GM10266 (cell line): ENCODE results near the gene RLF.

ENCODE experiments used
- DNase-seq: peaks from one replicate; pipeline ENCODE4 v3.0.0; 2012; ENCODE audit errors: extremely low spot score
- TF ChIP-seq, protein P1 (sequence below): IDR thresholded peaks from 2 replicates; pipeline ENCODE4 v1.5.1; 2012; ENCODE audit warnings: mild to moderate bottlenecking, low read depth; ENCODE audit not compliant: control insufficient read depth, insufficient read depth; ENCODE audit errors: missing control alignments

The RLF gene

DNA sequence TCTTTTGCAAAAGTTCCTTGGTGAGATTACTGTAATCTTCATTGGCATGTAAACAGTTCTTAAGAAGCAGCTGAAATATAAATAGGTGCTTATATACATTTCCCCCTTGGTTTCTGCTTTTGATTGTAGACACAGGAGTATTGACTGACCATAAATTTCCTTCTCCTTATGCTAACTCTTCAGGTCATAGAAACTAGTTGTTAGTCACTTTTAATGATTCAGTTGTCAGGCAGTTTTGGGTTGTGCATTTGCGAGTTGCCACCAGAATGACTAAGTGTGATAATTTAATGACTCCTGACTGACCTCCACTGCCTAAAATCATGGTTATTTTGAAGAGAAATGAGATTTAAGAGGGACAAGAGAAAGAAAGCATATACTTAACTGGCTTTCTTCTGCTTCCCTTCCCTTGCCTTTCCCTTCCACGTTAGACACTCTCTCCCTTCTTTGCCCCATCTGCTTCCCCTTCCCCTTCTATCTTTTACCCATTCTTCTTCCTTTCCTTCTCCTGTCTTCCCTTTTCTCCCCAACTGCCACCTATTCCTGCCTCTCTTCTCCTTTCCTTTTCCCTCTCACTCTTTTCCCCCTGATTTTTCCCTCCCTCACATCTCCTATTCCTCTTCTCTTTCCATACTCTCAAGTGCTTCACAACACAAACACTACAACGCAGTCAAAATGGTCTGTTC lies 109.1 kb downstream of the RLF start:
- DNase-seq = no peak
- TF ChIP-seq, protein P1, sequence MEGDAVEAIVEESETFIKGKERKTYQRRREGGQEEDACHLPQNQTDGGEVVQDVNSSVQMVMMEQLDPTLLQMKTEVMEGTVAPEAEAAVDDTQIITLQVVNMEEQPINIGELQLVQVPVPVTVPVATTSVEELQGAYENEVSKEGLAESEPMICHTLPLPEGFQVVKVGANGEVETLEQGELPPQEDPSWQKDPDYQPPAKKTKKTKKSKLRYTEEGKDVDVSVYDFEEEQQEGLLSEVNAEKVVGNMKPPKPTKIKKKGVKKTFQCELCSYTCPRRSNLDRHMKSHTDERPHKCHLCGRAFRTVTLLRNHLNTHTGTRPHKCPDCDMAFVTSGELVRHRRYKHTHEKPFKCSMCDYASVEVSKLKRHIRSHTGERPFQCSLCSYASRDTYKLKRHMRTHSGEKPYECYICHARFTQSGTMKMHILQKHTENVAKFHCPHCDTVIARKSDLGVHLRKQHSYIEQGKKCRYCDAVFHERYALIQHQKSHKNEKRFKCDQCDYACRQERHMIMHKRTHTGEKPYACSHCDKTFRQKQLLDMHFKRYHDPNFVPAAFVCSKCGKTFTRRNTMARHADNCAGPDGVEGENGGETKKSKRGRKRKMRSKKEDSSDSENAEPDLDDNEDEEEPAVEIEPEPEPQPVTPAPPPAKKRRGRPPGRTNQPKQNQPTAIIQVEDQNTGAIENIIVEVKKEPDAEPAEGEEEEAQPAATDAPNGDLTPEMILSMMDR = no peak

DNA sequence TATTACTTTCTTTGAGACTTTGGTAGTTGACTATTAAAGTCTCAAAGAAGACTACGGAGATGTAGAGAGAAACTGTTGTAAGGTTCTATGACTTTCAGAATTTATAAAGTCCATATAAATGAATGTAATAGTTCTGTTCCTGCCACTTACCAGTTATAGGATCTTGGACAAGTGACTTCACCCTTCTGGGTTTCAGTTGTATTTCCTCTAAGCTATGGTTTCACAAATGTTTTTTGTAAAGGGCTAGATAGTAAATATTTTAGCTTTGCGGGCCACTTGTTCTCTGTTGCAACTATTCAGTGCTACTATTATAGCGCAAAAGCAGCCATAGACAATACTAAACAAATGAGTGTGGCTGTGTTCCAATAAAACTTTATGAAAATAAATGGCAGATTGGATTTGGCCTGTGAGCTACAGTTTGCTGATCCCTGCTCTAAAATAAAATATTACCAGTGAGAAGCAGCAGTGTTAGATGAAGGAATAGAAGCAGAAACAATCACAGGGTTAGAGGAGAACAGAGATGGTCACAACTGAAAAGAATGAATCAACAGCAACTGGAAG lies 111.5 kb downstream of the RLF start:
- no peak for DNase-seq

DNA sequence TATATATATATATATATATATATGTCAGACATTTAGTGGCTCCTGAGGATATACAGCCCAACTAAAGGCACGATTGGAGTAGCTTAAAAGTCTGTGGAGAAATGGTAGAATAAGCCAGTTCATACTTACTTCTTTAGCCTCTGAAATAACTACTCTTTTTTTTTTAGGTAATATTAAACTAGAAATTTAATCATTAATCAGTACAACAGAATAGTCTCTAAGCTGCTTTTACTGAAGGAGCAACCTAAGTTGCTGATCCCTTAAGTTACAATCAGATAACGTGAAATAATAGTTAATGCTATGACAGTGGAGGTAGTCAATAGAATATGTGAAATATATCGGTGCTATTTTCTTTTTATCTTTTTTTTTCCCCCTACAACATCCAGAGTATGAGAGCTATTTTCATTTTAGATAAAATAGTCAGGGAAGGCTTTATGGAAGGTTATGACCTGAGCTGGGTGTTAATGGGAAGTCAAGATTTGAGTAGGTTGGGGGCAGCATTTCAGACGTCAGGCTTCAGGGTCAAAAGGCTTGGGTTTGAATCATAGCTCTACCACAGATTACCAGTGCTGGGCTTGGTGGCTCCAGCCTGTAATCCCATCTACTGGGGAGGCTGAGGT lies 112.5 kb downstream of the RLF start:
- TF ChIP-seq, protein P1 = no peak
- DNase-seq = no peak

More for the DNA sequence above, 111.5 kb downstream of the RLF start:
- TF ChIP-seq, protein P1 = no peak

DNA sequence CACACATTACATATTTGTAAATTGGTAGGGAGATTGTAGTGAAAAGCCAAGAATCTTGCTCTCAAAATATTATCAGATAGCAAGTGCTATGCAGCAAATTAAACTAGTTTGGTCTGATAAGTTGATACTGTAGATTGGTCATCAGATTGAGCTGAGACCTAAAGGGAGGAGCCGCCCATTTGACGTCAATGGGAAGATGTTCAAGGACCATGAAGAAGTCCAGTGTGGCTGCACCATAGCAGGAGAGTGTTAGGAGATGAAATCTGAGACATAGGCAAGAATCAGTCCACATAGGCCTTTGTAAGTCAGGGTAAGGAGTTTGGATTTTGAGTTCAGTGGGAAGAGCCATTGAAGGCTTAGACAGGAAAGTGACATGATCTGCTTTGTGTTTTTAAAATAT lies 113.1 kb downstream of the RLF start:
- TF ChIP-seq, protein P1 = no peak
- DNase-seq = no peak

DNA sequence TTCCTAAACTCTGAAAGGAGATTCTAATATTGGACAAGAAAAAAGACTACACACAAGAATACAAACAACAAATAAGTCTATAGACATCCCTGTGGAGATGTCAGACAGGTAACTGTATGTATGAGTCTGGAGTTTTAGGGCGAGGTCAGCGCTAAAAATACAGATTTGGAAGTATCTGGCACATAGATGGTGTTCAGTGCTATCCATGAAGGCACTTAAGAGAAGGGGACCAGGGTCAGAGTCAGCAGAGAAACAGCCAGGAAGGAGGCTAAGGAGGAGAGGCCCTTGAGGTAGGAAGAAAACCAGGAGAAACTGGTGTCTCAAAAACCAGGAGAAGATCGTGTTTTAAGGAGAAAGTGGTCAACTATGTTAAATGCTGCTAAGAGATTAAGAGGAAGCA lies 114.9 kb downstream of the RLF start:
- DNase-seq = no peak
- TF ChIP-seq, protein P1 = no peak

DNA sequence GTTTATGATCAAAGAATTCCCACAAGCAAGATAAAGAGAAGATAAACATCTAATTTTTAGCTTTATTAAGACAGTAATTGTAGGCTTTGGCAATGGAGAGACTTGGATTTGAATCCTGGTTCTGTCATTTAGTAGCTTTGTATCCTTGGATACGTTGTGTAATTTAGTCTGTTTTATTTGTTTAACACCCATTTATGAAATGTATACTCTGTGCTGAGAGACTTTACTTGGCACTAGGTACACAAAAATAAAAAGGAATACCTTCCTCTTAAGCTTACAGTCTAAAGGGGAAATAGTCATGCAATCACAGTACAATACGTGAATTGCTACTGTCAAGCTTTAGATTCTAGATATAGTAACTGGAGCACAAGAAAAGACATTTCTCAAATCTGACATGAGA lies 120.7 kb downstream of the RLF start:
- TF ChIP-seq, protein P1 = no peak
- no peak for DNase-seq
